Small intestine (tissue), 7 donors: Measurements from ENCODE around the gene FEM1A. TPM values are rescaled to one million over a fixed set of nuclear protein-coding genes. Genes with fewer than 3 reads are reported as not detected.

Experiments used
- DNase-seq, 2 donors: peaks; one replicate each; pipeline versions ENCODE4 v3.0.0 to v3.0.0-alpha.2; 2013
- FAIRE-seq: peaks from 2 replicates; lab custom pipeline; 2012; peaks lifted over from hg19 to GRCh38; lab: Jason Lieb, UNC
- H3K27ac ChIP-seq, 3 donors: one replicate each; pipeline ENCODE4 v1.5.1; 2013; ENCODE audit warnings: low read length in 2 of 3, mild to moderate bottlenecking in 2 of 3, control low read depth in 1 of 3, inconsistent platforms in 1 of 3, low read depth in 1 of 3, moderate library complexity in 1 of 3
- H3K27me3 ChIP-seq, 3 donors: one replicate each; pipeline ENCODE4 v1.6.1; 2013; ENCODE audit warnings: low read length in 3 of 3, inconsistent platforms in 1 of 3; ENCODE audit not compliant: control insufficient read depth in 3 of 3, insufficient read depth in 3 of 3
- H3K36me3 ChIP-seq, 3 donors: one replicate each; pipeline ENCODE4 v1.6.1; 2013; ENCODE audit warnings: low read length in 3 of 3, inconsistent platforms in 1 of 3, low read depth in 1 of 3, mild to moderate bottlenecking in 1 of 3, moderate library complexity in 1 of 3; ENCODE audit not compliant: control insufficient read depth in 3 of 3, insufficient read depth in 2 of 3
- H3K4me1 ChIP-seq, 3 donors: one replicate each; pipeline ENCODE4 v1.6.1; 2013; ENCODE audit warnings: low read length in 2 of 3, inconsistent platforms in 1 of 3, low read depth in 1 of 3, mild to moderate bottlenecking in 1 of 3, moderate library complexity in 1 of 3; ENCODE audit not compliant: control insufficient read depth in 3 of 3, insufficient read depth in 2 of 3
- H3K4me3 ChIP-seq, 3 donors: one replicate each; pipeline ENCODE4 v1.5.1; 2013; ENCODE audit warnings: low read length in 3 of 3, control low read depth in 1 of 3, inconsistent platforms in 1 of 3, low read depth in 1 of 3, mild to moderate bottlenecking in 1 of 3, moderate library complexity in 1 of 3
- H3K9me3 ChIP-seq, 2 donors: one replicate each; pipeline ENCODE4 v1.6.1; 2013; ENCODE audit warnings: low read depth in 1 of 2, low read length in 1 of 2; ENCODE audit not compliant: control insufficient read depth in 2 of 2, insufficient read depth in 1 of 2
- WGBS, 3 donors: extraction: QIAGEN DNeasy Blood & Tissue Kit; methylation state at CpG; one replicate each; pipeline ENCODE4 v1.1.7; 2013; 5-methylcytosine and 5-hydroxymethylcytosine counted together
- polyA plus RNA-seq, 4 donors: library from polyadenylated mRNA; stranded (reverse) in 3 of 4; unstranded in 1 of 4; fragments of 200-250 nt in 3 of 4; fragments of 120-200 nt in 1 of 4; gene quantifications; one replicate each; pipeline versions ENCODE4 v1.2.1 to v1.2.3, GENCODE V29; 2013
- donor health status: healthy with polysubstance abuse.
- donor health status: control.
- donor health status: control.
- donor health status: Bipolar disorder and iron deficiency.
- donor health status: healthy.

Gene FEM1A
- polyA plus RNA-seq, 4 donors: 1.6 to 6.0 (median 3.2) TPM

DNA sequence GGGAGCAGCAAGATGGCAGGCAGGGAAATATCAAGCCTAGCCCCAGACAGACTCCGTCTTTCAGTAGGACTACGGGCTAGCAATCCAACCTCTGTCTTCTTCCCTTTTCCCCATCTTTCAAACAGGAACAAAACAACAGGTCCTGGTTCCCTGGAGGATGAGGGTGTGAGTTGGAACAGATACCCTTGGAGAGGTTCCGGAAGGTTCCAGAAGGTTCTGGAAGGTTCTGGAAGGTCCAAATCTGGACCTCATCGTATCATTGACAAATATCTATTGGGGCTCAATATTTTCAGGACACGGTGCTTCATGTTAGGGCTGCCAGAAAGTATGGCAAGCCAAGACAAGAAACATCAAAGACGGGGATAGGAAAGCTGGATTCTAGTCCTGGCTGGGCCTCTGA lies 28.5 kb upstream of the FEM1A start:
- FAIRE-seq: no peak
- DNase-seq: no peak
- WGBS, 3 donors: 80 to 86% (median 80%) methylated on average over 6 of the region's 6 CpGs
- no peak overlapping the region for H3K27ac ChIP-seq
- H3K36me3 ChIP-seq: no peaks in the 10 kb centered on the region
- H3K27me3 ChIP-seq: peaks cover 0 to 4% (median 0%) of the 10 kb centered on the region in 3 donors
- H3K9me3 ChIP-seq: no peaks in the 10 kb centered on the region
- no peak overlapping the region for H3K4me3 ChIP-seq
- peaks cover 0 to 17% (median 4%) of the 10 kb centered on the region in 3 donors for H3K4me1 ChIP-seq

- no peak for DNase-seq
- H3K4me3 ChIP-seq: no peak overlapping the region
- H3K36me3 ChIP-seq: no peaks in the 10 kb centered on the region
- WGBS, 3 donors: 65 to 73% (median 73%) methylated on average over 5 of the region's 5 CpGs
- peaks cover 0 to 15% (median 4%) of the 10 kb centered on the region in 3 donors for H3K4me1 ChIP-seq
- peak overlapping the region in 1 of 3 donors; percentile 11 for H3K27ac ChIP-seq
- H3K9me3 ChIP-seq: peaks cover 0 to 5% of the 10 kb centered on the region in 2 donors
- H3K27me3 ChIP-seq: peaks cover 0 to 4% (median 0%) of the 10 kb centered on the region in 3 donors
- no peak for FAIRE-seq
Observed at GRCh38 chr19:4764393-4764660, 27.2 kb upstream of the FEM1A start.

GRCh38 chr19:4768934-4769777 lies 22.4 kb upstream of the FEM1A start:
- FAIRE-seq (no peak), DNase-seq (peak; percentile 72 to 94)
- H3K9me3 ChIP-seq: peaks cover 0 to 8% of the 10 kb centered on the region in 2 donors
- no peaks in the 10 kb centered on the region for H3K36me3 ChIP-seq
- H3K27me3 ChIP-seq: peaks cover 0 to 5% (median 0%) of the 10 kb centered on the region in 3 donors
- H3K27ac ChIP-seq: no peak overlapping the region
- H3K4me3 ChIP-seq: peak overlapping the region in 1 of 3 donors; percentile 34
- no peaks in the 10 kb centered on the region for H3K4me1 ChIP-seq
- WGBS, 3 donors: 10 to 13% (median 13%) methylated on average over 37 of the region's 37 CpGs

- Histone ChIP-seq H3K27me3 (peaks cover 0 to 5% (median 0%) of the 10 kb centered on the region in 3 donors), H3K4me3 (no peak overlapping the region), H3K27ac (no peak overlapping the region), H3K9me3 (peaks cover 0 to 12% of the 10 kb centered on the region in 2 donors), H3K4me1 (no peaks in the 10 kb centered on the region), H3K36me3 (no peaks in the 10 kb centered on the region)
- DNase-seq (no peak), FAIRE-seq (no peak)
- WGBS, 3 donors: 33 to 44% (median 39%) methylated on average over 2 of the region's 2 CpGs
Observed at GRCh38 chr19:4772566-4772965, 19.0 kb upstream of the FEM1A start.

- H3K4me1 ChIP-seq: no peaks in the 10 kb centered on the region
- DNase-seq (no peak), FAIRE-seq (no peak)
- WGBS, 3 donors: 51 to 66% (median 53%) methylated on average over 9 of the region's 9 CpGs
- H3K4me3 ChIP-seq: no peak overlapping the region
- H3K27ac ChIP-seq: no peak overlapping the region
- H3K27me3 ChIP-seq: peaks cover 0 to 5% (median 0%) of the 10 kb centered on the region in 3 donors
- no peaks in the 10 kb centered on the region for H3K36me3 ChIP-seq
- peaks cover 0 to 12% of the 10 kb centered on the region in 2 donors for H3K9me3 ChIP-seq
Observed at GRCh38 chr19:4773047-4773640, 18.4 kb upstream of the FEM1A start.

DNA sequence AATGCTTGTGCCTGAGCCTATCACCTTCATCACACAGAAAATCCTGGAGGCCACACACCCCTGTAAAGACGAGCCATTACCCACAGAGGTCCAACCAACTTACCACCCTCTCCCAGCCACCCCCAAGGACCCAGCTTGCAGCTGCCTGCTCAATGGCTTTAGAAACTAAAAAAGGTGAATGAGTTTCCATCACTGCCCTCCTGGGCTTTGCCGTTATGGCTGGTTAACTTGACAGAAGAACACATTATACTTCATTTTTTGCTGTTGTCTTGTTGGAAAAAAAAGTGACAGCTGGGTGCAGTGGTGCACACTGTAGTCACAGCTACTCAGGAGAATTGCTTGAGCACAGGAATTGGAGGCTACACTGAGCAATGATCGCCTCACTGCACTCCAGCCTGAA lies 17.4 kb upstream of the FEM1A start:
- H3K27me3 ChIP-seq: peaks cover 0 to 5% (median 0%) of the 10 kb centered on the region in 3 donors
- no peak overlapping the region for H3K27ac ChIP-seq
- 50 to 65% (median 63%) methylated on average over 3 of the region's 3 CpGs for WGBS, 3 donors
- H3K4me1 ChIP-seq: no peaks in the 10 kb centered on the region
- no peak for DNase-seq
- H3K9me3 ChIP-seq: peaks cover 0 to 8% of the 10 kb centered on the region in 2 donors
- H3K4me3 ChIP-seq: no peak overlapping the region
- H3K36me3 ChIP-seq: no peaks in the 10 kb centered on the region
- FAIRE-seq: no peak

DNA sequence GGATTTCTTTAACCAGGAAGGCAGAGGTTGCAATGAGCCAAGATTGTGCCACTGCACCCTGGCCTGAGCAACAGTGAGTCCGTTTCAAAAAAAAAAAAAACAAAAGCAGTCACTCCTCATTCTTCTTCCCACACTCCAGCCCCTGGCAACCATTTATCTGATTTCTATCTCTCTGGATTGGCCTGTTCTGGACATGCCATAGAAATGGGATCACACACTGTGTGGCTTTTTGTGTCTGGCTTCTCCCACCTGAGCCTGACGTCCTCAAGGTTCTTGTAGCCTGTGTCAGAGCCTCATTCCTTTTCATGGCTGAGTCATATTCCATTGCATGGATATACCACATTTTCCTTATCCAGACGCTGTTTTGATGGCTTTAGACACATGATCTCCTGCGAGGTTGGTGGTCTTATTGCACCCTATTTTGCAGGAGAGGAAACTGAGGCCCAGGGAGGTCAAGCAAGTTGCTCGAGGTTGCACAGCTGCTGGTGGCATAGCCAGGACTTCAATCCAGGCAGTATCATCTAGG lies 15.8 kb upstream of the FEM1A start:
- Histone ChIP-seq H3K27ac (no peak overlapping the region), H3K4me3 (no peak overlapping the region), H3K27me3 (peaks cover 0 to 5% (median 0%) of the 10 kb centered on the region in 3 donors), H3K36me3 (no peaks in the 10 kb centered on the region), H3K4me1 (no peaks in the 10 kb centered on the region), H3K9me3 (peaks cover 0 to 5% of the 10 kb centered on the region in 2 donors)
- FAIRE-seq: no peak
- DNase-seq: no peak
- WGBS, 3 donors: 44 to 64% (median 52%) methylated on average over 5 of the region's 5 CpGs

DNA sequence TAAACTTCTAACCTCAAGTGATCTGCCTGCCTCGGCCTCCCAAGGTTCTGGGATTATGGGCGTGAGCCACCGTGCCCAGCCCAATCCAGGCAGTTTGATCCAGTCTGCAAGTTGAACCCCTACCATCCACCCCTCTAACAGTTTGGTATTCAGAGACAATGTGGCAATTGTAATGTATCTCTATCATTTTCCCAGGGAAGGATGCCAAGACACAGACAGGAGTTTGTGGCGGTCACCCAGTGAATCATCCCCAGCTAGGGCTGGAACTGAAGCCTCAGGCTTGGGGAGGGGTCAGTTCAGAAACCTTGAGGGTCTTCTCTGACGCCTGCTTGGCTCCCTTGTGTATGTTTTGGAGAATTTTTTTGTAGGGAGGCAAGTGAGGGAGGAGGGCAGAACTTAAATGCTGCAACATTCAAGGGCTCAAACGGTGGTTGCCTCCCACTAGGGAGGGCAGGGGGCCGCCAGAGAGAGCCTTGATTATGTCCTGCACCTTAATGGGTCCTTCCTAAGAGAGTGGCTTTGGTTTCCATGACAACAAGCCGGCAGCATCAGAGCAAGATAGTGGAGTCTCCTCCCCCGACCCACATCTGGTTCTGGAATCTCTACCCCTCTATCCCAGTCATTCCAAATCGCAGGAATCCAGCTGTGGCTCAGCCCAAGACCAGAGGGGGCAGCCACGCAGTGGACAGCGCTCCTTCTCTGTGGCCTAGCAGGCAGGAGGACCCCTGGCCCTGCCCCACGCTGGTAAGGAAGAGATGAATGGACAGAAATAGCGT lies 14.9 kb upstream of the FEM1A start:
- DNase-seq (no peak), FAIRE-seq (no peak)
- peaks cover 2 to 8% of the 10 kb centered on the region in 2 donors for H3K9me3 ChIP-seq
- H3K27me3 ChIP-seq: peaks cover 0 to 5% (median 0%) of the 10 kb centered on the region in 3 donors
- 45 to 47% (median 45%) methylated on average over 14 of the region's 14 CpGs for WGBS, 3 donors
- no peak overlapping the region for H3K27ac ChIP-seq
- no peaks in the 10 kb centered on the region for H3K36me3 ChIP-seq
- H3K4me1 ChIP-seq: no peaks in the 10 kb centered on the region
- H3K4me3 ChIP-seq: no peak overlapping the region
